ENCODE data around the gene INHBA.

DNA sequence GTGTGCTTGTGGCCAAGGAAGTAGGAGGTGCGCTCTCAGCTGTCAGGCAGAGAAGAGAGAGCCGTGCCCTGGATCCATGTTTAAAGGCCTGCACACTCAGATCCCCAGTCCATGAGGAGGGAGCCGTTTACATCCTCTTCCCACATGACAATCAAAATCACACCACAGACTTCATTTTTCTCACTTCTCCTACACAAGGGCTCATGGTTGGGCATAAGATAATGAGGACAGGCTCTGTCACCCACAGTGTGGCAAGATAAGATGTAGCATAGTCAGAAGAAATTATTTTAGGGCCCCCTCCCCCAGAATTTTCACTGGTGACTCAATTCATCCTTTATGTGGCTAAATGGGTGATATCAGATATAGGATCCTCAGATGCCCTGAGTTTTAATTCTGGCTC, 35.9 kb upstream of the INHBA start:
- TF ChIP-seq, protein P1, sequence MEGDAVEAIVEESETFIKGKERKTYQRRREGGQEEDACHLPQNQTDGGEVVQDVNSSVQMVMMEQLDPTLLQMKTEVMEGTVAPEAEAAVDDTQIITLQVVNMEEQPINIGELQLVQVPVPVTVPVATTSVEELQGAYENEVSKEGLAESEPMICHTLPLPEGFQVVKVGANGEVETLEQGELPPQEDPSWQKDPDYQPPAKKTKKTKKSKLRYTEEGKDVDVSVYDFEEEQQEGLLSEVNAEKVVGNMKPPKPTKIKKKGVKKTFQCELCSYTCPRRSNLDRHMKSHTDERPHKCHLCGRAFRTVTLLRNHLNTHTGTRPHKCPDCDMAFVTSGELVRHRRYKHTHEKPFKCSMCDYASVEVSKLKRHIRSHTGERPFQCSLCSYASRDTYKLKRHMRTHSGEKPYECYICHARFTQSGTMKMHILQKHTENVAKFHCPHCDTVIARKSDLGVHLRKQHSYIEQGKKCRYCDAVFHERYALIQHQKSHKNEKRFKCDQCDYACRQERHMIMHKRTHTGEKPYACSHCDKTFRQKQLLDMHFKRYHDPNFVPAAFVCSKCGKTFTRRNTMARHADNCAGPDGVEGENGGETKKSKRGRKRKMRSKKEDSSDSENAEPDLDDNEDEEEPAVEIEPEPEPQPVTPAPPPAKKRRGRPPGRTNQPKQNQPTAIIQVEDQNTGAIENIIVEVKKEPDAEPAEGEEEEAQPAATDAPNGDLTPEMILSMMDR (IDR thresholded peaks at IDR 0.05), result no peak
- TF ChIP-seq SIN3A (IDR thresholded peaks at IDR 0.05; ENCODE audit: borderline replicate concordance, insufficient read depth, low read depth, low read length) (no peak), POLR2AphosphoS5 (IDR thresholded peaks at IDR 0.05; ENCODE audit: low read depth, low read length) (no peak)
- TF ChIP-seq, protein P2, sequence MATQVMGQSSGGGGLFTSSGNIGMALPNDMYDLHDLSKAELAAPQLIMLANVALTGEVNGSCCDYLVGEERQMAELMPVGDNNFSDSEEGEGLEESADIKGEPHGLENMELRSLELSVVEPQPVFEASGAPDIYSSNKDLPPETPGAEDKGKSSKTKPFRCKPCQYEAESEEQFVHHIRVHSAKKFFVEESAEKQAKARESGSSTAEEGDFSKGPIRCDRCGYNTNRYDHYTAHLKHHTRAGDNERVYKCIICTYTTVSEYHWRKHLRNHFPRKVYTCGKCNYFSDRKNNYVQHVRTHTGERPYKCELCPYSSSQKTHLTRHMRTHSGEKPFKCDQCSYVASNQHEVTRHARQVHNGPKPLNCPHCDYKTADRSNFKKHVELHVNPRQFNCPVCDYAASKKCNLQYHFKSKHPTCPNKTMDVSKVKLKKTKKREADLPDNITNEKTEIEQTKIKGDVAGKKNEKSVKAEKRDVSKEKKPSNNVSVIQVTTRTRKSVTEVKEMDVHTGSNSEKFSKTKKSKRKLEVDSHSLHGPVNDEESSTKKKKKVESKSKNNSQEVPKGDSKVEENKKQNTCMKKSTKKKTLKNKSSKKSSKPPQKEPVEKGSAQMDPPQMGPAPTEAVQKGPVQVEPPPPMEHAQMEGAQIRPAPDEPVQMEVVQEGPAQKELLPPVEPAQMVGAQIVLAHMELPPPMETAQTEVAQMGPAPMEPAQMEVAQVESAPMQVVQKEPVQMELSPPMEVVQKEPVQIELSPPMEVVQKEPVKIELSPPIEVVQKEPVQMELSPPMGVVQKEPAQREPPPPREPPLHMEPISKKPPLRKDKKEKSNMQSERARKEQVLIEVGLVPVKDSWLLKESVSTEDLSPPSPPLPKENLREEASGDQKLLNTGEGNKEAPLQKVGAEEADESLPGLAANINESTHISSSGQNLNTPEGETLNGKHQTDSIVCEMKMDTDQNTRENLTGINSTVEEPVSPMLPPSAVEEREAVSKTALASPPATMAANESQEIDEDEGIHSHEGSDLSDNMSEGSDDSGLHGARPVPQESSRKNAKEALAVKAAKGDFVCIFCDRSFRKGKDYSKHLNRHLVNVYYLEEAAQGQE (IDR thresholded peaks at IDR 0.05; ENCODE audit: insufficient read depth in 1 of 2, low read depth in 2 of 2, low read length in 1 of 2), result no peak

Measured in Panc1 (cell line).